MCF 10A (cell line): ENCODE measurements around the gene DIO3. TPM values are rescaled to one million over a fixed set of nuclear protein-coding genes. Genes with fewer than 3 reads are reported as not detected.

Experiments used
- BruUV-seq: library from RNA; stranded (reverse); fragments of 400-500 nt; replicated peaks from 2 replicates; lab custom pipeline; 2021; lab: Mats Ljungman, UMichigan
- CTCF ChIA-PET: fragments of 300-600 bp; sonication (Branson Sonifier 250); formaldehyde crosslinking; extraction: SDS; loops from one replicate; lab custom pipeline; 2021; ENCODE audit warnings: antibody characterized with exemption, inconsistent platforms; lab: Yijun Ruan, JAX
- POLR2A ChIA-PET: fragments of 300-600, 350-650 bp; sonication (Branson Sonifier 250); formaldehyde crosslinking; extraction: SDS; loops from one replicate; lab custom pipeline; 2020; ENCODE audit warnings: antibody characterized with exemption, inconsistent platforms; lab: Yijun Ruan, JAX
- DNase-seq: peaks from one replicate; pipeline ENCODE4 v3.0.0-alpha.2; 2018; ENCODE audit not compliant: unreplicated experiment
- H3K27ac Mint-ChIP-seq: one replicate; pipeline ENCODE4 v1.8.0; 2022; ENCODE audit warnings: mild to moderate bottlenecking, low read depth, mixed read lengths; ENCODE audit not compliant: unreplicated experiment
- H3K27me3 Mint-ChIP-seq: one replicate; pipeline ENCODE4 v1.8.0; 2022; ENCODE audit warnings: mixed read lengths; ENCODE audit not compliant: insufficient read depth, unreplicated experiment
- H3K36me3 Mint-ChIP-seq: one replicate; pipeline ENCODE4 v1.8.0; 2022; ENCODE audit warnings: mild to moderate bottlenecking, moderate library complexity, mixed read lengths; ENCODE audit not compliant: insufficient read depth, unreplicated experiment
- H3K4me1 Mint-ChIP-seq: one replicate; pipeline ENCODE4 v1.8.0; 2022; ENCODE audit warnings: mixed read lengths; ENCODE audit not compliant: insufficient read depth, unreplicated experiment
- H3K4me3 Mint-ChIP-seq: one replicate; pipeline ENCODE4 v1.8.0; 2022; ENCODE audit warnings: mild to moderate bottlenecking, moderate library complexity, mixed read lengths; ENCODE audit not compliant: unreplicated experiment
- H3K9me3 Mint-ChIP-seq: one replicate; pipeline ENCODE4 v1.8.0; 2022; ENCODE audit warnings: mixed read lengths; ENCODE audit not compliant: unreplicated experiment
- intact Hi-C: fragments of 100-400 bp; cut with micrococcal nuclease; formaldehyde crosslinking; loops from 2 replicates; pipeline ENCODE4 v1.14.1; 2022
- total RNA-seq: library from RNA; stranded (reverse); gene quantifications from 2 replicates; pipeline ENCODE4 v1.2.3, GENCODE V29; 2022
- TF ChIP-seq, protein P1 (sequence below): fragments of 200-600 bp; IDR thresholded peaks from one replicate; pipeline ENCODE4 v1.8.0; 2022; ENCODE audit warnings: antibody characterized with exemption, mild to moderate bottlenecking; ENCODE audit not compliant: unreplicated experiment

Gene DIO3
- total RNA-seq, 1 experiment from 2014 or later, result not detected

DNA sequence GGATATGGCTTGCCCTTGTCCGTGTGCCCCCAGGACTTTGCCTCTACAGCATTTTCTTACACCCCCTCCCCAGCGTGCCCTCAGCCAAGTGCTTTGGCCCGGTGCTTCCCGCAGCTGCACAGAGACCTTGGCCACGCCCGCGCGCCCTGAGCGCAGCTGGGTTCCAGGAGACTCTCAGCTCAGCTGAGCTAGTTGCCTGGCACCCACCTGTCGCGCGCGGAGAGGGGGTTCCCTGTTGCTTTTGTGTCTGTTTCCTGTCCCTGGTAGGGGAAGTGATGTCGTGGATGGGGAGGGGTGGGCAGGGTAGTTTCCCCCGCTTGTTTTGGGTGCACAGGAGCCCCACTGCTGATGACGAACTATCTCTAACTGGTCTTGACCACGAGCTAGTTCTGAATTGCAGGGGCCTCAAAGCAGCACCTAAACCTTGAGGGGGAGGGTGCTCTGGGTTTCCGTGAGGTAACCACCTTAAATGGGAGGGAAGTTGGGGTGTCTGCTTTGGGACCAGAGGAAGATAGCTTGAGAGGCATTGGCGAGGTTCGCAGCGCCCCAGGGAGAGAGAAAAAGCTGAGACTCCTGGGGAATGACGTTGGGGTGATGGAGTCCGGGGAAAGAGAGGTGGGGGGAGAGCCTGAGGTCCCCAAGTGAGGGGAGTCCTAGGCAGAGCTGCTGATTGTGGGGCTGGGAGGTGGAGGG is 1.5 kb downstream of the DIO3 start:
- Mint-ChIP-seq H3K36me3 (peaks cover 6% of the 10 kb centered on the region), H3K27ac (no peak overlapping the region), H3K4me1 (peaks cover 6% of the 10 kb centered on the region), H3K27me3 (peaks cover 55% of the 10 kb centered on the region), H3K9me3 (no peaks in the 10 kb centered on the region), H3K4me3 (no peak overlapping the region)
- no TSS peak for BruUV-seq
- TF ChIP-seq, protein P1, sequence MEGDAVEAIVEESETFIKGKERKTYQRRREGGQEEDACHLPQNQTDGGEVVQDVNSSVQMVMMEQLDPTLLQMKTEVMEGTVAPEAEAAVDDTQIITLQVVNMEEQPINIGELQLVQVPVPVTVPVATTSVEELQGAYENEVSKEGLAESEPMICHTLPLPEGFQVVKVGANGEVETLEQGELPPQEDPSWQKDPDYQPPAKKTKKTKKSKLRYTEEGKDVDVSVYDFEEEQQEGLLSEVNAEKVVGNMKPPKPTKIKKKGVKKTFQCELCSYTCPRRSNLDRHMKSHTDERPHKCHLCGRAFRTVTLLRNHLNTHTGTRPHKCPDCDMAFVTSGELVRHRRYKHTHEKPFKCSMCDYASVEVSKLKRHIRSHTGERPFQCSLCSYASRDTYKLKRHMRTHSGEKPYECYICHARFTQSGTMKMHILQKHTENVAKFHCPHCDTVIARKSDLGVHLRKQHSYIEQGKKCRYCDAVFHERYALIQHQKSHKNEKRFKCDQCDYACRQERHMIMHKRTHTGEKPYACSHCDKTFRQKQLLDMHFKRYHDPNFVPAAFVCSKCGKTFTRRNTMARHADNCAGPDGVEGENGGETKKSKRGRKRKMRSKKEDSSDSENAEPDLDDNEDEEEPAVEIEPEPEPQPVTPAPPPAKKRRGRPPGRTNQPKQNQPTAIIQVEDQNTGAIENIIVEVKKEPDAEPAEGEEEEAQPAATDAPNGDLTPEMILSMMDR, result no peak
- DNase-seq, result no peak
- intact Hi-C loops, result no loop called here
- ChIA-PET CTCF (no interaction called here), POLR2A (no interaction called here)

DNA sequence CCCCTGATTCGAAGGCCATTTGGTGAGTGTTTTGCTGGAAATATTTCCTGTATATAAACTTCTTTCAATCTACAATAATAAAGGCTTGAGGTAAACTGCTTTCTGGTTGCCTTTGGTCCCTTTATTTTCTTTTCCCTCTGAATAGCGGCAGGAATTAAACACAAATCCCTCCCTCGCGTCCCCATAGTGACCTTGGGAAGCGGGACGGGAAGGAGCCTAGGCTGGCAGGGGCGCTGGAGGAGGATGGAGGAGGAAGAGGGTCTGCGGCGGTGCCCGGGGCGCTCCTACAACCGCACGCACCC is 2.0 kb downstream of the DIO3 start:
- DNase-seq, result no peak
- no peaks in the 10 kb centered on the region for H3K9me3 Mint-ChIP-seq
- H3K4me3 Mint-ChIP-seq, result no peak overlapping the region
- H3K4me1 Mint-ChIP-seq, result peaks cover 6% of the 10 kb centered on the region
- no peak overlapping the region for H3K27ac Mint-ChIP-seq
- TF ChIP-seq, protein P1, result no peak
- ChIA-PET POLR2A (no interaction called here), CTCF (no interaction called here)
- H3K27me3 Mint-ChIP-seq, result peaks cover 60% of the 10 kb centered on the region
- no TSS peak for BruUV-seq
- intact Hi-C loops, result no loop called here
- H3K36me3 Mint-ChIP-seq, result peaks cover 6% of the 10 kb centered on the region

DNA sequence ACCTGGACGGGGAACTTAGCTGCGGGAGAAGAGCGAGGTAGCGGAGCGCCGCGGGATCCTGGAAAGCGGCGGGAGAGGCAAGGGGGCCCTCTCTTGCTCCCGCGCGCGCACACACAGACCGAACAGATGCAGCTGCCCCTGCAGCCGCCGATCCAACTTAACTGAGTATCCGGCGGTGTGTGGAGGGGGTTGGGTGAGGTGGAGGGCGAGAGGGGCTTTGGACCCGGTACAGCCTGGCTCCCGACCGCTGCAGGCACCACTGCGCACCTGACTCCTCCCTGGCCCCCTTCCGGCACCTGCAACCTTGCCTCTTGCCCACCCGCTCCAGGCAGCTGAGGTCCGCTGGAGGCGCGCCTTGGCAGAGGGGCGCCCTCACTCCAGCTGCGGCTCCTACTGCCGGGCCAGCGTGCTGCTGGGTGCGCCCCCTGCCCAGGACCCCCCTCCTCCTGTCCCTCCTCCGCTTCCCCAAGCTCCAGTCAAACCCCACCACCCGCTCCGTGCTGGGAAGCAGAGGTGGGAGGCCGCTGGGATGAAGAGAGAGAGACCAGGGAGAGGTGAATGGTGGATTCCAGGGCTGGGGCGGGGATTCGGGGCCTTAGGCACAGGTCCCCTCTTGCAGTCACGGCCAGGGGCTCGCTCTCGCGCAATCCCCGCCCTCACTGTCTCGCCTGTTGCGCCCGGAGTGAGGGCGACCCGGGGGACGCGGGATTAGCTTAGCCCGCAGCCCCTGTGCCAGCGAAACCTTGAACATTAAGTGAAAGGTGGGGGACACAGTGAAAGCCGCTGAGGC is 2.6 kb downstream of the DIO3 start:
- Mint-ChIP-seq H3K27me3 (peaks cover 65% of the 10 kb centered on the region), H3K36me3 (peaks cover 6% of the 10 kb centered on the region), H3K4me3 (no peak overlapping the region), H3K27ac (no peak overlapping the region), H3K4me1 (peaks cover 6% of the 10 kb centered on the region), H3K9me3 (no peaks in the 10 kb centered on the region)
- CTCF ChIA-PET, result no interaction called here
- BruUV-seq, result no TSS peak
- POLR2A ChIA-PET, result no interaction called here
- DNase-seq, result no peak
- intact Hi-C loops, result no loop called here
- TF ChIP-seq, protein P1, result no peak

DNA sequence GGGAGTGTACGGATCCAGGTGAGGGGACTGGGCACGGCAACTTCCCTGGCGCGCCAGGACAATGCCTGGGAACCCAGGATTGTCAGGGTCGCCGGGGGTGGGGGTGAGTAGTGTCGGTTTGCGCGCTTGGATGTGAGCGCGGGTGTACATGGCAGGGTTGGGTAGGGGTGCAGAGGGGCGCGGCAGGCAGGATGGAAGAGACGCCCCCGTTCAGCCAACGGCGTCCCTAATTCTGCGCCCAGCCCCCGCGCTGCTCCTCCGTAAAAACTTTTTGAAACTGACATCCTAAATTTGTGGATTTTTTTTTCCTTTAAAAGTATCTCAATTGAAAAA is 3.1 kb downstream of the DIO3 start:
- H3K36me3 Mint-ChIP-seq, result peaks cover 6% of the 10 kb centered on the region
- intact Hi-C loops, result no loop called here
- H3K4me1 Mint-ChIP-seq, result peaks cover 6% of the 10 kb centered on the region
- ChIA-PET CTCF (no interaction called here), POLR2A (no interaction called here)
- no peaks in the 10 kb centered on the region for H3K9me3 Mint-ChIP-seq
- TF ChIP-seq, protein P1, result no peak
- no TSS peak for BruUV-seq
- H3K27me3 Mint-ChIP-seq, result peaks cover 71% of the 10 kb centered on the region
- H3K4me3 Mint-ChIP-seq, result no peak overlapping the region
- no peak overlapping the region for H3K27ac Mint-ChIP-seq
- no peak for DNase-seq
